T-helper 22 cell (primary cell): Measurements from ENCODE around the gene NDUFAF3.
"Not testable (repeated sequence)": the region's sequence is repeated elsewhere in the genome, so short reads cannot be mapped to it uniquely, and the experiment has no call there.

Experiments
- DNase-seq: peaks from one replicate; pipeline ENCODE4 v3.0.0-alpha.2; 2020; ENCODE audit warnings: low read depth

The NDUFAF3 gene

DNA sequence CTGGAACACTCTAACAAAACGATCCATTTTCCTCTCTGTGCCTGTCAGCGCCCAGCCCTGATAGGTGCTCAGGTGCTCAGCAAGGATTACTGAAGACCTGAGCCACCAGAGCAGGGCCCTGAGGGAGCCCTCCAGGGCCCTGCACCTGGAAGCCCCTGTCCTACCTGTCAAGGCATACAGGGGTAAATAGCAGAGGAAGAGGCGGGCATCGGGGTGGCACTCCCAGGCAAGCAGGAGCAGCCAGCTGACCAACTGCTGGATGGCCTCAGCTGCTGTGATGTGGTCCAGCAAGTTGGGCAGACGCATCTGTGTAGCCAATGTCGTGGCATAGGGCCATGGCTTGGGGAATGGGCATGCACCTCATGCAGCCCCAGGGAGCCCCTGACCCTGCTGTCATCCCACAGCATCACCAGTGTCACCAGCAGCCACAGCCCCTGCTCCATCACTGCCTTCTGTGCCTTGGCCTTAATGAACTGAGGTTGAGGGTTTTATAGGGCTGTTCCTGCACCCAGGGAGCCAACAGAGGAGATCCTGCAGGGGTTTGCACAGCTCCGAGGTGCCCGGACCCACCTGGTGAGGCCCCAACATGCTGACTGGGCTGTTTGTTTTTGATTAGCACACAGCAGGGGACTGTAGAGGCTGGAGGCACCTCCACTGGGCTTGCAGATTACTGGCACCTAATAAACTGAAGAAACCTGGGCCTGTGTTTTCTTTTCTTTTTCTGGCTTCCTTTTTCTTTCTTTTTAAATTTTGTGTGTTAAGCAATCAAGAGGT, 22.6 kb upstream of the NDUFAF3 start:
- DNase-seq: no peak

DNA sequence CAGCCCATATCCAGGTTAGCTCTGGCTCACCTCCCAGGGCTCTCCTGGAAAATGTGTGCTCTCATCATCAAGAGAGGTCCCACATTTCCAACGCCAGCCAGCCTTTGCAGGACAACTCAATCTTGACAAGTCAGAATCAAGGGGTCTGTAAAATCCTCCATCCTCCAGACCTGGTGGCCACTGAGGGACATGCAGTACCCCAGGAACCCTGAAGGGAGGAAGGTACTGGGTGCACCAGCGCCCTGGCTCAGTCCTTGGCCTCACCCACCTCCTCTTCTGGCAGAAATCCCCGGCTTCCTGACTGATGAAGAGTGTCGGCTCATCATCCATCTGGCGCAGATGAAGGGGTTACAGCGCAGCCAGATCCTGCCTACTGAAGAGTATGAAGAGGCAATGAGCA, 20.8 kb upstream of the NDUFAF3 start:
- no peak for DNase-seq

DNA sequence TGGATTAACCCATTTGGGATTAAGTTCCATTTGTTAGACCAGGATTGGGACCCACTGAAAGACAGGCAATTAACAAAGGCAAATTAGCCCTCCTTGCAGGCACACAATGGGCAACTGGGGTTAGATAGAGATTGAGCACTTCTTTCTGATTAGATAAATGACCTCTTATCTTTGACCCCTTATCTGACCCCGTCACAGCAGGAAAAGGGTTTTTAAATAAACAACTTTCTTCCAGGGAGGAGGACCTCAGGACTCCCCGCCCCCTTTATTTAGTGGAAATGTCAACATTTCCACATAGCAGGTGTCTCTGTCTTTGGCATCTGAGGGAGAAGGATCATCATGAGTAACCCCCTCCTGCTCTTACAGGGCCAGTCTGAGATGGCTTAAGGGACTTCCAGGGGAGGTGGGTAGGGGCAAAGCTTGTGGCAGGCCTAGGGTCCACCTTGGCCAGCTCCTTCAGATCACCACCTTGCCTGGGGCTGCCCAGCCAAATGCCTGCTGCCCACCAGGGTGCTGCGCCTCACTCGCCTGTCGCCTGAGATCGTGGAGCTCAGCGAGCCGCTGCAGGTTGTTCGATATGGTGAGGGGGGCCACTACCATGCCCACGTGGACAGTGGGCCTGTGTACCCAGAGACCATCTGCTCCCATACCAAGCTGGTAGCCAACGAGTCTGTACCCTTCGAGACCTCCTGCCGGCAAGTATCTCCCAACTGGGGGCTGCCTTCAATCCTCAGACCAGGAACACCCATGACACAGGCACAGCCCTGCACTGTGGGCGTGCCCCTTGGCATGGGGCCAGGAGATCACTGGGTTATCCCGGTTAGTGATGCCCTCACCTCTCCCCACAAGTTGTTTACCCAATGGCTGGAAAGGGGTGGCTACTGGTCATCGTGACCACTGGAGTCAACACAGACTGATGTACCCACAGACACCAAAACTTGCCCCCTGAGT, 17.3 kb upstream of the NDUFAF3 start:
- no peak for DNase-seq

DNA sequence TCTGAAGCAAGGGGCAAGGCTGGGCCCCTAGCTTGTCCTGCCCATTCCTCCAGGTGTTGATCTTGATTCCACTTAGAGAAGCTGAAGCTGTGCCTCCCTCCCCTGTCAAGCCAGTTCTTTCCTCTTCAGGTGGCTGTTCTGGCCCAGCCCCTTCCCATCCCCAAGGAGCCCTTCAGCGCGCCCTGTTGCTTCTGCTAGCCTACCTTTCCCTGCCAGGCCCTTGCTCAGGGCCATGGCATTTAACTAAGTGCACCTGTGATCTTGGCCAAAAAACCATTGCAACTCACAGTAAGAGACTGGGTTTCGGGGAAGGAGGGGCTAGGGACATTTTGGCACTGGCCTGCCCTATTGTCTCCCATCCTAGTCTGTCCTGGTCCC, 16.6 kb upstream of the NDUFAF3 start:
- no peak for DNase-seq

DNA sequence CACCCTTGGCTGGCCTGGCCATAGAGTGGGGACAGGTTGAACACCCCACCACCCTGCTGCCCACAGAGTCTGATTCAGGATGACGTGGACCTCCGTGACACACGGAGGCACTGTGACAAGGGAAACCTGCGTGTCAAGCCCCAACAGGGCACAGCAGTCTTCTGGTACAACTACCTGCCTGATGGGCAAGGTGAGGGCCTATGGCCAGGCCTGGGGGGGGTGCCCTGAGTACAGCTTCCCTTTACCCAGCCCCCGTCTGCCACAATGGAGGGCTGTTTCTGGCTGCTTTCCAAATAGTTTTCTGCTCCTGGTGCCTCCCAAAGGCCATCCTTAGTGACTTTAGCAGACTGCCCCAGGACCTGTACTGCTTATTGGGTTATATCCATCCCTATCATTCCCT, 15.9 kb upstream of the NDUFAF3 start:
- no peak for DNase-seq

DNA sequence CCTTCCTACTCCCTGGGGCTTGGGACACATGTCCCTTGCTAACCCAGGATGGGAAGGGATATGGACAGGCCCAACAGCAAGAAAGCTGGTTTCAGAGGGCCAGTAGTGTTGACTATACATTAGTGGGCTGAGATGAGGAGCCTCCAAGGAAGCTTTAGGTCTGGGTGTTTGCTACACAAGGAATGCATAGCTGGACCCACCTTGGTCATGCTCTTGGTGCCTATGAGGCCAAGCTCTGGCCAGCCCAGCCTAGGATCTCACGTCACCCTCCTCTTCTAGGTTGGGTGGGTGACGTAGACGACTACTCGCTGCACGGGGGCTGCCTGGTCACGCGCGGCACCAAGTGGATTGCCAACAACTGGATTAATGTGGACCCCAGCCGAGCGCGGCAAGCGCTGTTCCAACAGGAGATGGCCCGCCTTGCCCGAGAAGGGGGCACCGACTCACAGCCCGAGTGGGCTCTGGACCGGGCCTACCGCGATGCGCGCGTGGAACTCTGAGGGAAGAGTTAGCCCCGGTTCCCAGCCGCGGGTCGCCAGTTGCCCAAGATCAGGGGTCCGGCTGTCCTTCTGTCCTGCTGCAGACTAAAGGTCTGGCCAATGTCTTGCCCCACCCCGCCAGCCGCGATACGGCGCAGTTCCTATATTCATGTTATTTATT, 15.4 kb upstream of the NDUFAF3 start:
- DNase-seq: no peak

DNA sequence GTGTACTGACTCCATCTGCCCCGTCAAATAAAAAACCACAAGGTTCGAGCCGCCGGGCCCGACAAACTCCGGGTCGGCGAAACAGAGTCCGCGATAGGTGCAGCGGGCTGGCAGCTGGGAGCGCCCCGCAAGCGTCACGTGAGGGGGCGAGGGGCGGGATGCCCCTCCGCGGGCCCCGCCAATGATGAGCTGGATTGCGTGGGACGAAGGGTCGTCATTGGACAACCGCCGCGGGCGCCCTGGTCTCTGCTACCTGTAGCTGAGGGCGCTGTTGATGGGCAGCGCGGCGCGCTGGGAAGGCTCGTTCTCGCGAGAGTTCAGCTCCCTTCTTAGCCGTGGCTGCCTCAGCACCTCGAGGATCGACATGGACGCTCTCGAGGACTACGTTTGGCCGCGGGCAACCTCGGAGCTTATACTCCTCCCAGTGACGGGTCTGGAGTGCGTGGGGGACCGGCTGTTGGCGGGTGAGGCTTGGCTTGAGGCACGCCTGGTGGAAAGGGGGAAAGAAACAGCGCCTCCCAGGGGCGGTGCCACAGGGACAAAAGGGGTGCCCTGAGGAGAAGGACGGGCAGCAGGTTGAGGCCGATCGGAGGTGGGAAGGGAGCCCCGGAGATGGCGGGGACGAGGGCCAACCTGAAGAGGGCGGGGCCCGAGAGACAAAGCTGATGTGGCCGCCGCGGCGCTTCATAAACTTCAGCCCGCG, 14.7 kb upstream of the NDUFAF3 start, which contains the start of gene WDR6:
TSS of gene WDR6 (plus strand) at position 324 of the 703 bp plus-strand sequence. CDS start at position 365, 41 bp downstream.
- DNase-seq: peak; percentile 97

DNA sequence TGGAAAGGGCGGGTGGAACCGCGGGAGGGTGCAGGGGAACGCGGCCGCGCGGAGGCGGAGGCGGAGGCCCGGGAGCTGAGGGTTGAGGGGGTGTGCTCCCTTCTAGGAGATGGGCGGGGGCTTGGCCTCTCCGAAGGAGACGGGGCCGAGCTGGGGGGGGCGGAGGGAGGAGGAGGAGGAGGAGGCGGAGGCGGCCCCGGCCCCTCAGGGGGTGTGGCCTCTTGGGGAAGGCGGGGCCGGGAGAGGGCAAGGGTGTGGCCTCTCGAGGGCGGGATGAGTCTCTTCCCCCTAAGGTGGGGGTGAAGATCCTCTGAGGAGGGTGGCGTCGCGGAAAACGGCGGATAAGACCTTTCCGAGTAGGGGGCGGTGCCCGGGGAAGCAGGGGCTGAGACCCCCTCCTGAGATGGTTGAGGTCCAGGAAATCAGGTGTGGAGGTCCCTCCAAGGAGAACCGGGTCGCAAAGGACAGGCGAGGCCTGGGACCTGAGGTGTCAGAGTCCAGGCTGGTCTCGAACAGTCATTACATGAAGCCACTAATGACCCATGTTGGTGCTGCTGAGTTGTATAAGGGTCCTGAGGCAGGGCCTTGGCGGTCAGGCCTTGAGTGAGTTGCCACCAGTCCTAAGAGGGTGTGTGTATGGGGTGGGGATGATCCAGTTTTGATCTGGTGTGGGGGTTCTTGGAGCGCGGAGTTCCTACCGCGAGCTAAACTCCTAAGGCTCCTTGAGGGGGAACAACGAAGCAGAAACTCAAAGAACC, 14.0 kb upstream of the NDUFAF3 start:
- peak; percentile 84 for DNase-seq

DNA sequence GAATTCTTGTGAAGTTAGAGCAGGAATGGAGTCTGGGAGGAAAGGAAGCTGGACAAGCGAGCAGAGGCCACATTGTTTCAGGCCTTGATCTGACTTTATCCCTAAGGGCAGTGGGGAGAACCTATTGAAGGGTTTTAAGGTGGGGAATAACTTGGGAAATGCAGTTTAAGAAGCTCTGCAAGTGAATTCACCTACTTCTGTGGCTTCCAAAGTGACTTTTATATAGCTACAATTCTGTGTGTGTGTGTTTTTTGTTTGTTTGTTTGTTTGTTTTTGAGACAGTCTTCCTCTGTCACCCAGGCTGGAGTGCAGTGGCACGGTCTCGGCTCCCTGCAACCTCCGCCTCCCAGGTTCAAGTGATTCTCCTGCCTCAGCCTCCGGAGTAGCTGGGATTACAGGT, 13.3 kb upstream of the NDUFAF3 start:
- DNase-seq: not testable (repeated sequence)

DNA sequence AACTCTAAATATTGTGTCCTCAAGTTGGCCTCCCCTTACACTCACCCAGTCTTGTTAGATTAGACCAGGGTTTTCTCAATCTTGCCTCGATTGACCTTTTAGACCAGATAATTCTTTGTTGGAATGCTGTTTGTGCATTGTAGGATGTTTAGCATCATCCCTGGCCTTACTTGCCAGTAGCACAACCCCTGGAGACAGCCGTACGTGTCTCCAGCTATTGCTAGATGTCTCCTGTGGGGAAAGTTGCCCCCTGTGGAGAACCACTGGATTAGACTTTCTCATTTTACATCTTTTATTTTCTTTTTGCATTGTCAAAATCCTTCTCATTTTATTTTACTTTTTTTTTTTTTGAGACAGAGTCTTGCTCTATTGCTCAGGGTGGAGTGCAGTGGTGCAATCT, 12.5 kb upstream of the NDUFAF3 start:
- DNase-seq: no peak

DNA sequence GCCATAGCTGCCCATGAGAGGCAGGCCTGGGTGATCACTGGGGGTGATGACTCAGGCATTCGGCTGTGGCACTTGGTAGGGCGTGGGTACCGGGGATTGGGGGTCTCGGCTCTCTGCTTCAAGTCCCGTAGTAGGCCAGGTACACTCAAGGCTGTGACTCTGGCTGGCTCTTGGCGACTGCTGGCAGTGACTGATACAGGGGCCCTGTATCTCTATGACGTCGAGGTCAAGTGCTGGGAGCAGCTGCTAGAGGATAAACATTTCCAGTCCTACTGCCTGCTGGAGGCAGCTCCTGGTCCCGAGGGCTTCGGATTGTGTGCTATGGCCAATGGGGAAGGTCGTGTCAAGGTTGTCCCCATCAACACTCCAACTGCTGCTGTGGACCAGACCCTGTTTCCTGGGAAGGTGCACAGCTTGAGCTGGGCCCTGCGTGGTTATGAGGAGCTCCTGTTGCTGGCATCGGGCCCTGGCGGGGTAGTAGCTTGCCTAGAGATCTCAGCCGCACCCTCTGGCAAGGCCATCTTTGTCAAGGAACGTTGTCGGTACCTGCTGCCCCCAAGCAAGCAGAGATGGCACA, 9.4 kb upstream of the NDUFAF3 start:
- no peak for DNase-seq

DNA sequence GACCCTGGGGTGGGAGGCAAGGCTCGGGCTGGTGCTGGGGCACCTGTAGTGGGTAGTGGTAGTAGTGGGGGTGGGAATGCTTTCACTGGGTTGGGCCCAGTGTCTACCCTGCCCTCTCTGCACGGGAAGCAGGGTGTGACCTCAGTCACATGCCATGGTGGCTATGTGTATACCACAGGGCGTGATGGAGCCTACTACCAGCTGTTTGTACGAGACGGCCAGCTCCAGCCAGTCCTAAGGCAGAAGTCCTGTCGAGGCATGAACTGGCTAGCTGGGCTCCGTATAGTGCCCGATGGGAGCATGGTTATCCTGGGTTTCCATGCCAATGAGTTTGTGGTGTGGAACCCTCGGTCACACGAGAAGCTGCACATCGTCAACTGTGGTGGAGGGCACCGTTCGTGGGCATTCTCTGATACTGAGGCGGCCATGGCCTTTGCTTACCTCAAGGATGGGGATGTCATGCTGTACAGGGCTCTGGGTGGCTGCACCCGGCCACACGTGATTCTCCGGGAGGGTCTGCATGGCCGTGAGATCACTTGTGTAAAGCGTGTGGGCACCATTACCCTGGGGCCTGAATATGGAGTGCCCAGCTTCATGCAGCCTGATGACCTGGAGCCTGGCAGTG, 8.7 kb upstream of the NDUFAF3 start:
- no peak for DNase-seq

DNA sequence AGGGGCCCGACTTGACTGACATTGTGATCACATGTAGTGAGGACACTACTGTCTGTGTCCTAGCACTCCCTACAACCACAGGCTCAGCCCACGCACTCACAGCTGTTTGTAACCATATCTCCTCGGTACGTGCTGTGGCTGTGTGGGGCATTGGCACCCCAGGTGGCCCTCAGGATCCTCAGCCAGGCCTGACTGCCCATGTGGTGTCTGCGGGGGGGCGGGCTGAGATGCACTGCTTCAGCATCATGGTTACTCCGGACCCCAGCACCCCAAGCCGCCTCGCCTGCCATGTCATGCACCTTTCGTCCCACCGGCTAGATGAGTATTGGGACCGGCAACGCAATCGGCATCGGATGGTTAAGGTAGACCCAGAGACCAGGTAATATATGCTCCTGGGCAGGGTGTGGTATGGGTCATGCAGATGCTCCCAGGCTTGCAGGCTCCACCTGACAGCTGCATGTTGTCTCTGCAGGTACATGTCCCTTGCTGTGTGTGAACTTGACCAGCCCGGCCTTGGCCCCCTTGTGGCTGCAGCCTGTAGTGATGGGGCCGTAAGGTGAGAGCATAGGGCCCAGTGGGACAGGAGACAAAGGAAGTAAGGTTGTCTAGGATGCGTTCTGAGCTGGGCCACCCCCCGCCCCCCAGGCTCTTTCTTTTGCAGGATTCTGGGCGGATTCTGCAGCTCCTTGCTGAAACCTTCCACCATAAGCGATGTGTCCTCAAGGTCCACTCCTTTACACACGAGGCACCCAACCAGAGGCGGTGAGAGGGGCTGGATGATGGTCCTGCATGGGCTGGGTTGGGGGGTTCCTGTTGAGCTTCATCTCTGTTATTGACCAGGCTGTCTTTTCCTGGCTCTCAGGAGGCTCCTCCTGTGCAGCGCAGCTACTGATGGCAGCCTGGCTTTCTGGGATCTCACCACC, 7.9 kb upstream of the NDUFAF3 start:
- no peak for DNase-seq

DNA sequence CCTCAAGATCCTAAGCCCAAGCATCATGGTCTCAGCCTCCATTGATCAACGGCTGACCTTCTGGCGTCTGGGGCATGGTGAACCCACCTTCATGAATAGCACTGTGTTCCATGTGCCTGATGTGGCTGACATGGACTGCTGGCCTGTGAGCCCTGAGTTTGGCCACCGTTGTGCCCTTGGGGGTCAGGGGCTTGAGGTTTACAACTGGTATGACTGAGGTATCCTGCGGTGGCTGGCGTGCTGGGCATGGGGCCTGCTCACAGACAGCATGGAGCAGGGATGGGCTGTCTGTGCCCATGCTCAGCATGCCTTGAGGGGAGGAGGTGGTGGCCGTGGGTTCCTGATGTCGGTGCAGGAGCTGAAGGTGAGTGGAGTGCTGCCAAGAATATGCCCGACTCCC, 6.8 kb upstream of the NDUFAF3 start:
- no peak for DNase-seq

DNA sequence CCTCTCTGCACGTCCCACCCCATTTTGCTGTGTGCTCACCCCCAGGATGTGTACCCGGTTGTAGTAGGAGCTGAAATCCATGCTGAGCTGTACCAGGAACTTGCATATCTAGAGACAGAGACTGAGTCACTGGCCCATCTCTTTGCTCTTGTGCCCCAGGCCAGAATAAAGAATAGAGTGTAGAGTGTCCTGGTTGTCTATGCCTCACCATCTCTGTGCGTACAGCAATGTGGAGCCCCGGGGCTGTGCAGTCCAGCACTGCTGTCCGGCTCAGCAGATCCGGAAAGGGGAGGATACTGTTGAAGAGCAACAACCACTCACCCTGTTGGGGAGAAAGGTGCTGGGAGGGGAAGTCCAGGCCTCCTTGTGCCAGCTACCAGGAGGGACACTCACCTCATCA, 6.2 kb upstream of the NDUFAF3 start:
- DNase-seq: no peak

DNA sequence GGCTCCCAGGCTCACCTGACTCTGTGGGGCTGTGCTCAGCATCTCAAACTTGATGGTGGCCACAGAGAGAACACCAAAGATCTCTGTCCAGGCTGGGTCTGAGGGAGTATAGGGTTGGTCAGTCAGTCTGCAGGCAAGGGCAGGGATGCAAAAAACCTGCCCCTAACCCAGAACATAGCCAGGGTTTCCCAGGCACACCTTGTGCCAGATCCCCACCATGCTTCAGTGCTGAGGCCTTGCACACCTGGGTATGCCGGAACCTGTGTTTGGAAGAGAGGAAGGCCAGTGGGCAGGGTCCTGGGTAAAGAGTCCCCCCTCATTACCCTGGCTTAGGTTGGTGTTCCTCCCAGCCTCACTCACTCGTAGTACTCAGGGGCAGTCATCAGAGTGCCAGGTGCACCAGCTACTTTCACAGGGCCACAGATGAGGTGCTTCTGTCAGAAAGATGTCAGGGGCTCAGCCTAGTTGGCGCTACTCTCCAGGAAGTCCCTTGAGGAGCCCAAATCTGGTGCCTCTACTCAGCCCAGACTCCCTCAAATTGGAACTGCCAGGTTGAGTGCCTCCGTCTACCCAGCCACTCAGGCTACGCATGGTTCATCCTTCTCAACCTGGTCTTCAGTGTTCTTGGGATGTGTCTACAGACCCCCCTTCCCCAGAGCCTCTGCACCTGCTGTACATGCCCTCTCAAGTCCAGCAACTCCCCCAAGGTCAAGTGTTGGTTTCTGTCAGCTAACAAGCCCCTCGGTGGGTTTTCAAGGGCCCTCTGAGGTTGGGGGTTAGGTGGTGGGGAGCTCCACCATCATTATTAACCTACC, 5.3 kb upstream of the NDUFAF3 start:
- no peak for DNase-seq

DNA sequence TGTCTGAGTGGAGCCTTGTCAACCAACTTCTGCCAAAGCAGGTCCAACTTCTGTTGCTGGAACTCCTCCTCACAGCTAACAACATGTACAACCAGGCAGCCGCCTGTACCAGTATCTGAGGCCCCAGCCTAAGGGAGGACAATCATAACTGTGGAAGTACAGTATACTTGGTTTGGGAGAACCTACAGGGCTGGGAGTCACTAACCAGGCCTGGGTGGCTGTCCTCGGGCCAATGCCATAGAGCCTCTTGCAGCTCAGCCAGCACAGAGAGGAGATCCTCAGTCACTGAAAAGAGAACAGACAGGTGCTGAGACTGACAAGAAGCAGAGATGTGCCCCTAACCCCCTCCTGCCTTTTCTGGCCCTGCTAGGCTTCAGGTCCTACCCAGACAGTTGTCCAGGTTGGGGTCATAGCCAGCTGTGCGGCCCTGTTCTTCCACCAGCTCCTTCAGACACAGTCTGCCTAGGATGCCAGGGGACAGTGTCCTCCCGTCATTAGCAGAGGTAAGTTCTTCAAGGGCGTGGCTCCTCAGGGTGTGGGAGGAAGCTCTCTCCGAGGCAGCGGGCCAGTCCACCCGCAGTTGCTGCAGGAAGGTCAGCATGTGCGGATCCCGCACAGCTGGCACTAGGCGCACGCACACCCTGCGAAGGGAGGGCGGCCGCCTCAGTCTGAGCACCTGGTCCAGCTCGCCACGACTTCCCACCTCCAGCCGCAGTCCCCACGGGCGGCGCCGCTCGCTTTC, 4.5 kb upstream of the NDUFAF3 start:
- DNase-seq: no peak
